ENCODE data around the gene NR2F1-AS1.

GRCh38 chr5:93395971-93396379 is 185.0 kb downstream of the NR2F1-AS1 start:
- no peak for TF ChIP-seq PKNOX1 (IDR thresholded peaks at IDR 0.05)
- TF ChIP-seq FOXA1 (IDR thresholded peaks at IDR 0.05), result no peak
- TF ChIP-seq TARDBP (IDR thresholded peaks at IDR 0.05), result no peak
- TF ChIP-seq SP1 (IDR thresholded peaks at IDR 0.05), result no peak
- no peak for TF ChIP-seq SUZ12 (IDR thresholded peaks at IDR 0.05)
- no peak for TF ChIP-seq BHLHE40 (IDR thresholded peaks at IDR 0.05; ENCODE audit: borderline replicate concordance)
- no peak for TF ChIP-seq CTBP1 (IDR thresholded peaks at IDR 0.05; ENCODE audit: borderline replicate concordance)
- no peak for TF ChIP-seq ARNT (IDR thresholded peaks at IDR 0.05)
- no peak for TF ChIP-seq ZNF384 (IDR thresholded peaks at IDR 0.05)
- TF ChIP-seq ELF4 (IDR thresholded peaks at IDR 0.05), result no peak
